ENCODE data around the gene GFRA4. TPM values are rescaled to one million over a fixed set of nuclear protein-coding genes. Genes with fewer than 3 reads are reported as not detected.

Gene GFRA4
- total RNA-seq, 1 experiment from 2014 or later, result not detected

GRCh38 chr20:3673221-3674070 lies 10.2 kb upstream of the GFRA4 start:
- Histone ChIP-seq H3K27me3 (ENCODE audit: low read length) (peaks cover 48% of the 10 kb centered on the region), H3K27ac (ENCODE audit: low read length) (no peak overlapping the region), H2AFZ (ENCODE audit: low read length) (no peak overlapping the region), H3K79me2 (ENCODE audit: low read length) (no peaks in the 10 kb centered on the region), H3F3A (ENCODE audit: low read length, unreplicated experiment) (no peaks in the 10 kb centered on the region), H3K9me2 (replicated peaks; ENCODE audit: low read length) (no peaks in the 10 kb centered on the region), H3K36me3 (ENCODE audit: low read depth, low read length) (no peaks in the 10 kb centered on the region), H3K4me3 (ENCODE audit: low read length) (no peak overlapping the region), H3K9ac (ENCODE audit: low read length) (no peak overlapping the region), H3K9me3 (ENCODE audit: low read length) (no peaks in the 10 kb centered on the region), H4K20me1 (ENCODE audit: low read length) (no peaks in the 10 kb centered on the region), H3K4me1 (ENCODE audit: insufficient read depth, low read length) (no peaks in the 10 kb centered on the region), H3K4me2 (ENCODE audit: low read length) (no peak overlapping the region)
- no peak for ATAC-seq
- no peak for DNase-seq
- no TSS peak for BruUV-seq (replicated peaks)
- intact Hi-C loops (cut with micrococcal nuclease), result no loop called here
- CTCF ChIA-PET, result interaction anchor here (0.8 to 1.5 kb wide), 2 partner anchors 17 to 43 kb away, joined by 3 read pairs; no protein-coding TSS in a partner anchor
- POLR2A ChIA-PET (ENCODE audit: unreplicated experiment), result no interaction called here
- TF ChIP-seq, protein P1, sequence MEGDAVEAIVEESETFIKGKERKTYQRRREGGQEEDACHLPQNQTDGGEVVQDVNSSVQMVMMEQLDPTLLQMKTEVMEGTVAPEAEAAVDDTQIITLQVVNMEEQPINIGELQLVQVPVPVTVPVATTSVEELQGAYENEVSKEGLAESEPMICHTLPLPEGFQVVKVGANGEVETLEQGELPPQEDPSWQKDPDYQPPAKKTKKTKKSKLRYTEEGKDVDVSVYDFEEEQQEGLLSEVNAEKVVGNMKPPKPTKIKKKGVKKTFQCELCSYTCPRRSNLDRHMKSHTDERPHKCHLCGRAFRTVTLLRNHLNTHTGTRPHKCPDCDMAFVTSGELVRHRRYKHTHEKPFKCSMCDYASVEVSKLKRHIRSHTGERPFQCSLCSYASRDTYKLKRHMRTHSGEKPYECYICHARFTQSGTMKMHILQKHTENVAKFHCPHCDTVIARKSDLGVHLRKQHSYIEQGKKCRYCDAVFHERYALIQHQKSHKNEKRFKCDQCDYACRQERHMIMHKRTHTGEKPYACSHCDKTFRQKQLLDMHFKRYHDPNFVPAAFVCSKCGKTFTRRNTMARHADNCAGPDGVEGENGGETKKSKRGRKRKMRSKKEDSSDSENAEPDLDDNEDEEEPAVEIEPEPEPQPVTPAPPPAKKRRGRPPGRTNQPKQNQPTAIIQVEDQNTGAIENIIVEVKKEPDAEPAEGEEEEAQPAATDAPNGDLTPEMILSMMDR (conservative IDR thresholded peaks at IDR 0.05; ENCODE audit: low read depth, low read length), result no peak

DNA sequence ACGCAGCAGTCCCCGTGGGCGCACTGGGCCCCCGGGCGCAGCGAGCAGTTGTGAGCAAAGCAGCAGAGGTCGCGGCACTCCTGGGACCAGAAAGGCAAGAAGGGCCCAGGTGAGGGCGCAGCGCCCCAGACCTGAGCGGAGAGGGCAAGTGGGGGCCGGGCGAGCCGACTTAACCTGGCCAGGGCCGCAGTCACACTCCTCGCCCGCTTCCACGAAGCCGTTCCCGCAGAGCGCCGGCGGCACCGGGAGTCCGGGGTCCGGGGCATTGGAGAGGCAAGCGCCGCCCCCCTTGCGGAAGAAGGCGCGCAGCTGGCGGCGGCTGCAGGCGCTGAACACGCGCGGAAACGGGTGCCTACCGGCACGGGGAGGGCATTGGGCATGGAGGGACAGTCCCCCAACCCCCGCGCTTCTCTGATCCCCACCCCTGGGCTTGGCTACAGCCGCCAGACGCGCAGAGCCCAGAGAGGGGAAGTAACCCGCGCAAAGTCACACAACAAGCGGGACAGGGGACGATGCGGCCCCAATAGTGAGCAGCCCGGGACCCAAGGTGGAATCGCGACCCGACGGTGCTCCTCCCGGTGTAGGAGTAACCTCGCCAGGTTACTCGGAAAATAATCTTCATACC lies 9.5 kb upstream of the GFRA4 start:
- Histone ChIP-seq H3K4me2 (ENCODE audit: low read length) (peak overlapping the region; percentile 33), H3K9me3 (ENCODE audit: low read length) (no peaks in the 10 kb centered on the region), H3K27ac (ENCODE audit: low read length) (no peak overlapping the region), H3K4me1 (ENCODE audit: insufficient read depth, low read length) (no peaks in the 10 kb centered on the region), H3K36me3 (ENCODE audit: low read depth, low read length) (no peaks in the 10 kb centered on the region), H2AFZ (ENCODE audit: low read length) (0 out of 2 replicates have a peak overlapping the region, but pooled peaks have one; percentile 20), H3K9me2 (replicated peaks; ENCODE audit: low read length) (no peaks in the 10 kb centered on the region), H3K79me2 (ENCODE audit: low read length) (no peaks in the 10 kb centered on the region), H3K9ac (ENCODE audit: low read length) (no peak overlapping the region), H4K20me1 (ENCODE audit: low read length) (no peaks in the 10 kb centered on the region), H3K27me3 (ENCODE audit: low read length) (peaks cover 48% of the 10 kb centered on the region), H3K4me3 (ENCODE audit: low read length) (no peak overlapping the region), H3F3A (ENCODE audit: low read length, unreplicated experiment) (no peaks in the 10 kb centered on the region)
- DNase-seq (no peak), ATAC-seq (no peak)
- ChIA-PET POLR2A (ENCODE audit: unreplicated experiment) (no interaction called here), CTCF (no interaction called here)
- no TSS peak for BruUV-seq (replicated peaks)
- TF ChIP-seq EZH2phosphoT487 (IDR thresholded peaks at IDR 0.05; ENCODE audit: borderline replicate concordance, low read length) (no peak), EZH2 (IDR thresholded peaks at IDR 0.05; ENCODE audit: low read length, unreplicated experiment) (peak; percentile 43)
- TF ChIP-seq, protein P1 (conservative IDR thresholded peaks at IDR 0.05; ENCODE audit: low read depth, low read length), result no peak
- intact Hi-C loops (cut with micrococcal nuclease), result no loop called here

DNA sequence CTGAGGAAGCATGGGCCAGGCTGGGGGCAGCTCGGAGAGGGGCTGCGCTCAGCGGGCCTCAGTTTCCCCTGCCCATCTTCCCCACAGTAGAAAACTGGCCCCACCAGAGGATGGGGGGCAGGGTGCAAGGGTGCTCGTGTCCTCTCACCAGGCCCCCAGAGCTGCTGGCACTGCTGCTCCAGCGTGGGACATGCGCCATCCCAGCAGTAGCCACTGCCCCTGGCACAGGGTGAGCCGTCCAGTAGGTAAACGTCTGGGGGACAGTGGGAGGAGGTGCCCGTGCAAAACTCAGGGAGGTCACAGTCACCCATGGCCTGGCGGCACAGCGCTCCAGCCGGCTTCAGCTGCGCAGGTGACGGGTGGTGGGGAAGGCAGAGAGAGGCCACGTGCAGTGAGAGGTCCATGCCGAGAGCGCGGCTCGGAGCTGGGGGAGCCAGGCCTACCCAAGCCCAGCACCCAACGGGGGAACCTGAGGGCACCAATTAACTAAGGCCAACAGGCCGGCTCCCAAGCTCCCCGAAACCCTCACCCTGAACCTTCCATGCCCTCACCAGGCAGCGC lies 8.9 kb upstream of the GFRA4 start:
- DNase-seq, result no peak
- no TSS peak for BruUV-seq (replicated peaks)
- H2AFZ ChIP-seq (ENCODE audit: low read length), result no peak overlapping the region
- H3K9me2 ChIP-seq (replicated peaks; ENCODE audit: low read length), result no peaks in the 10 kb centered on the region
- no peaks in the 10 kb centered on the region for H3K9me3 ChIP-seq (ENCODE audit: low read length)
- peaks cover 48% of the 10 kb centered on the region for H3K27me3 ChIP-seq (ENCODE audit: low read length)
- TF ChIP-seq, protein P1 (conservative IDR thresholded peaks at IDR 0.05; ENCODE audit: low read depth, low read length), result no peak
- TF ChIP-seq EZH2 (IDR thresholded peaks at IDR 0.05; ENCODE audit: low read length, unreplicated experiment) (no peak), EZH2phosphoT487 (IDR thresholded peaks at IDR 0.05; ENCODE audit: borderline replicate concordance, low read length) (no peak)
- CTCF ChIA-PET, result no interaction called here
- no peak overlapping the region for H3K4me2 ChIP-seq (ENCODE audit: low read length)
- no peak overlapping the region for H3K27ac ChIP-seq (ENCODE audit: low read length)
- H4K20me1 ChIP-seq (ENCODE audit: low read length), result no peaks in the 10 kb centered on the region
- no peaks in the 10 kb centered on the region for H3K79me2 ChIP-seq (ENCODE audit: low read length)
- intact Hi-C loops (cut with micrococcal nuclease), result no loop called here
- H3K4me3 ChIP-seq (ENCODE audit: low read length), result no peak overlapping the region
- no peaks in the 10 kb centered on the region for H3F3A ChIP-seq (ENCODE audit: low read length, unreplicated experiment)
- no peaks in the 10 kb centered on the region for H3K4me1 ChIP-seq (ENCODE audit: insufficient read depth, low read length)
- H3K36me3 ChIP-seq (ENCODE audit: low read depth, low read length), result no peaks in the 10 kb centered on the region
- POLR2A ChIA-PET (ENCODE audit: unreplicated experiment), result no interaction called here
- H3K9ac ChIP-seq (ENCODE audit: low read length), result no peak overlapping the region
- ATAC-seq, result no peak
